IPS-NIHi11 (cell line): ENCODE measurements around the gene JAGN1.
"Not testable (repeated sequence)": the region's sequence is repeated elsewhere in the genome, so short reads cannot be mapped to it uniquely, and the experiment has no call there.

Experiments
- DNase-seq: peaks from one replicate; pipeline ENCODE4 v3.0.0; 2012; ENCODE audit warnings: mixed read lengths, low spot score

The JAGN1 gene

DNA sequence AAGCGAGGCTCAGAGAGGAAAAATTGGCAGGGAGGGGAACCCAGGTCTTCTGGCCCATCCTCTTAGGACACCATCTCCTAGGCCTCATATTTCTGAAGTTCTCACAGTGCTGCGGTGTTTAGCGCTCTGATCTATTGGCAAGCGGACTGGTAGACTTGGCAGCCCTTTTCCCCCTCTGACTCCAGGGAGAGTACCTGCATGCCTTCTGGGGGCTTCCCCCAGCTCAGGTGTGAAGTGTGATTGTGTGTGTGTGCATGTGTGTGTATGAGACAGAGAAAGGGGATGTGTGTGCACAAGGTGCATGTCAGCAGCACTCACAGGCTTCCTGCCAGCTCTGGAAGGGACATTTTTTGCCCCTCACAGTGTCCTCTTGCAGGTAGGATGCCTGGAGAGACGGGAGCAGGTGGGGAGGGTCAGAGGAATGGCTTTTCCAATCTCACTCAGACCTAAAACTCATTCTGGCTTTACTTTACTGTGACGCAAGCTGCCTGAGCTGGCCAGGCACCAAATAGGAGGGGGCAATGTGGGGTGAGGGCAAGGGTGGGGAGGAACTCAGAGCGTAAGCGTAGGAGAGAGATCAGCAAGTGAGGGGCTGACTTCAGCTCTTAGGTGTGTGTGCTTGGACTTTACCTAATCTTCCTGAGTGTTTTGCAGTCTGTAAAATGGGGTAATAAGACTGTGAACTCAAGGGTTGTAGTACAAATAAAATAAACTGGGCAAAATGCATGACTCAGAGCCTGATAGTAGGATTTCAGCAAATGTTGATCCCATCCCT, 8.2 kb downstream of the JAGN1 start:
- DNase-seq: no peak

DNA sequence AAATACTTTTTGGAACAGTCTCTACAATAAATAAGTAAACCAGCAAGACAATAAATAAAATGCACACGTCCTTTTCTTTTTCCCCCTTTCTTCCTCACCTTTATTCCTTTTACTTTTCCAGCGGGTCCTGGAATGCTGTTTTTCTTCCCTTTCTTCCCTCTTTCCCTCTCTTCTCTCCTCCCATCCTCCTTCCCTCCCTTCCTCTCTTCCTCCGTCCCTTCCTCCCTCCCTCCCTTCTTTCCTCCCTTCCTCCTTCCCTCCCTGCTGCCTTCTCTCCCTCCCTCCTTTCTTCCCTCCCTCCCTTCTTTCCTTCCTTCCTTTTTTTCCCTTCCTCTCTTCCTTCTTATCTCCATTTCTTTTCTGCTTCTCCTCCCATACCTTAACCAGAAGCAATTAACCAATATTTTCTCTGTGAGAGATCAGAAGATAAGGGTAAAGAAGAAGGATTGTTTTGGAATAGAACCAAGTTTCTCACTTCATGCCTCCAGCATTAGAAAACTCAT, 8.9 kb downstream of the JAGN1 start:
- DNase-seq: no peak

DNA sequence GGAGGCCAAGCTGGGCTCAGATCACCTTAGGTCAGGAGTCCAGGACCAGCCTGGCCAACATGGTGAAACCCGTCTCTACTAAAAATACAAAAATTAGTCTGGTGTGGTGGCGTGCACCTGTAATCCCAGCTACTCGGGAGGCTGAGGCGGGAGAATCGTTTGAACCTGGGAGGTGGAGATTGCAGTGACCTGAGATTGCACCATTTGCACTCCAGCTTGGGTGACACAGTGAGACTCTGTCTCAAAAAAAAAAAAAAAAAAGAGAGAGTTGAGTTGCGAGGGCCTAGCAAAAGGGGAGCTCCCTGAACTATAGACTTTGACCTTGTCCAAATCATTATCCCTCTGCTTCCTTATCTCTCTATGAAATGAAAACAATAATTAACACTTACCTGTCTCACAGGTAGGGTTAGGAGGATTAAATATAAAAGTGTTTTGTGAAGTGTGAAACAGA, 10.6 kb downstream of the JAGN1 start:
- not testable (repeated sequence) for DNase-seq

DNA sequence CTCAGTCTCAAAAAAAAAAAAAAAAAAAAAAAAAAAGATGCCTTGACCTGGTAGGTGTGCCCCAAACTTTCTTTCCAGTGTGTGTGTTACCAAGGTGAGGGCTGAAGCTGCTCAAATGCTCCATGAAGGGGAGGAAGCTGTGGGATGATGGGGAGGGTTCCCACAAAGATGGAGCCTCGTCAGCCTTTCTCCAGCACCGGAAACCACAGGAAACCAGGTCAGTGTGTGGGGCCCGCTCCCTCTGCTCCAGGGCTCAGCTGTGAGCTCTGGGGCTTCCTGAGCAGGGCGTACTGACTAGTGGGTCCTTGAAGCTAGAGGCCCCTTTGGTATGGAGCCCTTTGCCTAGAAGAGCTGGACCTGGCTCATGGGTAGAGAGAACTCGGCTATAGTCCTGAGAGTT, 11.6 kb downstream of the JAGN1 start:
- no peak for DNase-seq

DNA sequence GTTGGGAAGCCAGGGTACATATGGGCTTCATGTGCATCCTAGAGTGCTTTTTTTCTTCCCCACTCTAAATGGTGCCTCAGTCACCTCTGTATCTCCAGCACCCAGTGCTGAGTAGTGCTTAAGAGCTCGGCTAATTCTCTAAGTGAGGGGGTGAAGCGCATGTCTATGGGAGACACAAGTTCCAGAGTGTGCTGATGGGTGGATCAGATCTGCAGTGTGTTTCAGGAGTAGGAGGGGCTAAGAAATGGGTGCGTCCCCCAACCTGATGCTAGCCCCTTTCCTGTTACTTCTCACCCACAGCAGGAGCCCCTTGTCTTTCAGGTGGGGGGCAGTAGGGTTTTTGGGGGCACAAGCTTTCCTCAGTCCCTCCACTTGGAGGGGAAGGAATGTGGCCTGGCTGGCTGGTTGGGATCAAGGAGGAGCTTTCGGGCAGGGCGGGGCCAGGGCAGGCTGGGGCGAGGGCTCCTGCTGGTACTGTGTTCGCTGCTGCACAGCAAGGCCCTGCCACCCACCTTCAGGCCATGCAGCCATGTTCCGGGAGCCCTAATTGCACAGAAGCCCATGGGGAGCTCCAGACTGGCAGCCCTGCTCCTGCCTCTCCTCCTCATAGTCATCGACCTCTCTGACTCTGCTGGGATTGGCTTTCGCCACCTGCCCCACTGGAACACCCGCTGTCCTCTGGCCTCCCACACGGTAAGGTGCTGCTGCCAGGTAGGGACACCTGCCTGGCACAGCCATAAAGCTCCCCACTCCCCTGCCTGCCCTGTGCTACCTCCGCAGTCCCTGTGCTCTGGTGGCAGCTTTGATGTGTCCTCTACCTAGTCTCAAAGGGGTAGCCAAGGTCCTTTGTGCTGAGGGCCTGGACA, 12.2 kb downstream of the JAGN1 start, which contains the start of gene IL17RE:
Gene IL17RE, plus strand, starts transcription at position 477 of the 866 bp plus-strand sequence. Its CDS starts 85 bp downstream, at position 562.
- peak; percentile 73 for DNase-seq

DNA sequence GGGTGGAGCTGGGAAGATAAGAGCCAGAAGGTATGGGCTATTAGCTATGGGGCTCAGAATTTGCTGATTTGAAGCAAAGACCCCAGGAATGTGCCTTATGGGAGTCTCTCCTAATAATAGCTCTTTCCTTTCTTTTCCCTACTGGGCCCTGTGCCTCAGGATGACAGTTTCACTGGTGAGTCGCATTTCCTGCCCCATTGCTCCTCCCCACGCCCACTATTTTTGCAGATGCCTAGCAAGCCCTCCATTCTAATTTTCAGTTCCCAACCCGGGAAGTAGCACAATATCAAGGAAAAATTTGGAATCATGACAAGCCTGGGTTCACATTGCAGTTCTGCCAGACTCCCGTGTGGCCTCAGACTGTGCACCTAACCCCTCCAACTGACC, 12.8 kb downstream of the JAGN1 start:
- no peak for DNase-seq

DNA sequence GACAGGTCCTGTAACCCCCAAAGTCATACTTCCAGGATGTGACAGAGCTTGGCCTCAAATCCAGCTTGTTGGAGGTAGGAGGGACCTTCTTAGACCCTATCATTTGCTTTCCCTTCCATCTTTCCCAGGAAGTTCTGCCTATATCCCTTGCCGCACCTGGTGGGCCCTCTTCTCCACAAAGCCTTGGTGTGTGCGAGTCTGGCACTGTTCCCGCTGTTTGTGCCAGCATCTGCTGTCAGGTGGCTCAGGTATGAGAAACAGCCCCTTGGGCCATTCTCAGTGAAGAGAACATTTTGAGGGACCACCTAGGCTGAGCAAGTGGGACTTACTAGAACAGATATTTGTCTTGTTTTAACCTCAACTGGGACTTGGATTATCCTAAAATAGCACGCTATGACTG, 13.5 kb downstream of the JAGN1 start:
- DNase-seq: no peak

DNA sequence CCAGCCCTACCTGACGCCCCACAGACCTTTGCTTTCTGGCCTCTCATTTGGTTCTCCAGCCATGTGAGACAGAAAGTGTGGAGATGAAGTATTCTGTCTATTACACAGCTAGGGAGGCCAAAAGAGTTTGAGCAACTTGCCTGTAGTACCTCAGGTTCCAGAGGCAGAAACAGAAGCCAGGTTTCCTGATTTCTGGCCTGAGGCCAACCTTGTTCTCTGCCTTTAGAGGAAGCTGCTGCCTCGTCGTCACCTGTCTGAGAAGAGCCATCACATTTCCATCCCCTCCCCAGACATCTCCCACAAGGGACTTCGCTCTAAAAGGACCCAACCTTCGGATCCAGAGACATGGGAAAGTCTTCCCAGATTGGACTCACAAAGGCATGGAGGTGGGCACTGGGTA, 16.1 kb downstream of the JAGN1 start:
- no peak for DNase-seq

DNA sequence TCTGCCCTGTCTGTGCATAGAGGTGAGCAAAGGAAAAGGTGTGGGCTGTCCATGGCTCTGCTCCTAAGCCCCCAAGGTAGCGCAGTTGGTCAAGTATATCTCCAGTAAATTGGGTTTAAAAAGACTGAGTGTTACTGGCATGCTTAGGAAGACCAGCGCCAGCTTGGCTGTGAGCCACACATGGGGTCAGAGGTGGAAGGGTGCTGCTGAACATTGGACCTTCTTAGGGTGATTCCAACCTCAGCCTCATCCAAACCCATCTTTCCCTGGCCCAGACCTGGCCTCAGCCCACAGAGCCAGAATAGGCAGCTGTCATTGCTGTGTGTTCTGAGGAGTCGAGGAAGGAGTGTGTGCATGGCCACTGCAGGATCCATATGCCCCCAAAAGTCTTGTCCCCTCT, 17.9 kb downstream of the JAGN1 start:
- DNase-seq: no peak

DNA sequence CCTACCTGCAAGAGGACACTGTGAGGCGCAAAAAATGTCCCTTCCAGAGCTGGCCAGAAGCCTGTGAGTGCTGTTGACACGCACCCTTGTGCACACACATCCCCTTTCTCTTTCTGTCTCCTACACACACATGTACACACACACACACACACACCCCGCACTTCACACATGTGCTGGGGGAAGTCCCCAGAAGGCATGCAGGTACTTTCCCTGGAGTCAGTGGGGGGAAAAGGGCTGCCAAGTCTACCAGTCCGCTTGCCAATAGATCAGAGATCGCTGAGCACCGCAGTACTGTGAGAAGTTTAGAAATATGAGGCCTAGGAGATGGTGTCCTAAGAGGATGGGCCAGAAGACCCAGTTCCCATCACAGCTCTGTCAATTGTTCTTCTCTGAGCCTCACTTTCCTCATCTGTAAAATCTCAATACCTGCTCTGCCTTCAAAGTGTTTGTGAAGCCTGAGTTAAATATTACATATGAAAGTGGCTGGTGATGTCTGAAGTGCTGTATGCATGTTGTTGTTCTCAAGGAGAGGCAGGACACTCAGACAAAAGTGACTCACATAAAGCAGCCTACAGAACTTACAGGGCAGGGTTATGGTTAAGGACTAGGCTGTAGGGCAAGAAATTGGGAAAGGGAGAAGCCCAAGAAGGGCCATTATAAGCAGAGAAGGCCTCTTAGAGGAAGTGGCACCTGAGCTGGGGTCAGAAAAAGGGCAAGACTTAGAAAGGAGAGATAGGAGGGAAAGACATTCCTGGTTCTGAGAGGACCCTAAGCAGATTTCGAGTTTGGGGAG, 19.0 kb downstream of the JAGN1 start:
- no peak for DNase-seq

DNA sequence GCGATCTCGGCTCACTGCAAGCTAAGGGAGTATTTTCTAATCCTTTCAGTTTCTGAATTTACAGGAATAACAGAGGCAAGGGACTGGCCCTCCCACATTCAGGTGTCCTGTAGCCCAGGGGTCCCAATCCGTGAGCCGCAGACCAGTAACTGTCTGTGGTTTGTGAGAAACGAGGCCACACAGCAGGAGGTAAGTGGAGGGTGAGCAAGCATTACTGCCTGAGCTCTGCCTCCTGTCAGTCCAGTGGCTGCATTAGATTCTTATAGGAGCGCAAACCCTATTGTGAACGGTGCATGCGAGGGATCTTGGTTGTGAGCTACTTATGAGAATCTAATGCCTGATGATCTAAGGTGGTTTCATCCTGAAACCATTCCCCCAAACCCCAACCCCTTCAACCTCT, 21.5 kb downstream of the JAGN1 start:
- DNase-seq: no peak

DNA sequence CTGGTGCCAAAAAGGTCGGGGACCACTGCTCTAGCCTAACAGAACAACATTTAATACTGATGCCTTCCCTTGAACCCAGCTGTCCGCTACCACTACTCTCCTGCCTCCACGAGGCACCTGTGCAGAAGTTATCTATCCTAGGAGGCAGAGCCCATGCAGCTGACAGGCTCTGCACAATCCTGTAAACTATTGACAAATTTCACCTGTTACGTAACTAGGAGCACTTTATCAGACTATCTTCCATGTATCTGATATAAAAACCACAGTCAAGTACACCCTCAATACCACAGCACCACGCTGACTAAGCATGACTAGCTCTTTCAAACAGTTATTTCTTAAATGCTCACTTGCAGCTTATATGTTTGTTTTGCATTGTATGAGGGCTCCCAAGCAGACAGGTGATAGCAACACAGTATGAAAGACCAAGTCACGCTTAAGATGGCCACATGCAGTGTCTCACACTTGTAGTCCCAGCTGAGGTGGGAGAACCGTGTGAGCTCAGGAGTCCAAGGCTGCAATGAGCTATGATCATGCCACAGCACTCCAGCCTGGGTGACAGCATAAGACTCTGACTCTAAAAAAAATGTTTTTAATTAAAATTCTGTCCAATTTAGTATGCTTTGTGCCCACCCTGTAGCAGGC, 22.0 kb downstream of the JAGN1 start:
- DNase-seq: no peak

DNA sequence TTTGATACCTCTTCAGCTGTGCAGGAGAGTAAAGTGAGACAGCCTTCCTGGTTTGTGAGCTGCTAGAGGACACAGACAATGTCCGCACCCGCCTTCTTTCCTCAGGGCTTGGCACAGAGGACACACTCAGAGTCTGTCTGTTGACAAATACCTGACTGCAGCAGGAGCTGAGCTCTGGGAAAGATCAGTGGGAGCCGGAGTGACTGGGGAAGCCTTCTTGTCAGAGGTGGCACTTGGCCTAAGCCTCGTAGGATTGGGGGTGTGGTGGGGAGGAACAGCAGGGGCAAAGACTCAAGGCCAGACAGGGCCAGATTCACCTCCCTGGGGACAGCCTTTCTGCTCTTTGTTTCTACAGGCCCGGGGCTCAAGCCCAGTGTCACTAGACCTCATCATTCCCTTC, 23.2 kb downstream of the JAGN1 start:
- no peak for DNase-seq

DNA sequence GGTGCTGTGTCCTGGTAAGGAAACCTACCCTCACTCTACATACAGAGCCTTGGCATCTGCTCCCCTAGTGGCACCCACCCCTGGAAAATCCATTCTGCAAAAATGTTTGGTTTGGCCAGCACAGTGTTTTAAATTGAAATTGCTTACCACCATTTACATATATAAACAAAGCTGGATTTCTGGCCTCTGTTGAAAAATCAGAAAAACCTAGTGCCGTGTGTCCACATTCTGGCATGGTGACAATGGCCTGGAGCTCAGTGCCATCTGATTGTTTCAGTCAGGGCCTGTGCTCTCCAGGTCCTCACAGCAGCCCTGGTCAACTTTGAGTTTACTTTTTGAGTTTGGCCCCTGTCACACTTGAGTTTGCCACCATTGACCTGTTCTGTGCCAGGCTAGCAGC, 23.6 kb downstream of the JAGN1 start:
- no peak for DNase-seq

DNA sequence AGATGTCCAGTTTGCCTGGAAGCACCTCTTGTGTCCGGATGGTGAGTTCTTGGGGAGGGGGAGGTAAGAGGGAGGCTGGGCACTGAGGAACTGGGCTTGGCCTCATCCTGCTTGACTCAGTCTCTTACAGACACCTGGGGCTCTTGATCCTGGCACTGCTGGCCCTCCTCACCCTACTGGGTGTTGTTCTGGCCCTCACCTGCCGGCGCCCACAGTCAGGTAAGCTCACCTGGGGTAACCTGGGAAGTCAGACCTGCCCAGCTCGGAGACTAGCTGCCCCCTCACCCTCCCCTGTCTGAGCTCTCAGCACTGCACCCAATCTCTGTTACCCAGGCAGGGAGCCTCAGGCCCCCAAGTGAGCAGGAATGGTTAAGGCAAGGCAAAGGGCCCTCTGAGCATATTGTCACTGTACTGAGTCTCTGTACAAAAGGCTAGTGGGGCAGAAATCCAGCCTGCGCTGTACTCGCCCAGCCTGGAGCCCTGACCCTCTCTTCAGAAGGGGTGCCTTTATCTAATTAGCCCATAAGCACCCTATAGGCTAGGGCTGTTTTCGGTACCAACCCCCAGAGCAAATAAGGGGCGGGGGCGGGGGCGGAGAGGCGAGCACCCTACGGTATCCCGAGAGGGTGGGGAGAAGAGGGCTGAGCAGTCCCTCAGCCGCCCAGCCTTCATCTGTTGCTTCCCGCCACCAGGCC, 24.3 kb downstream of the JAGN1 start:
- DNase-seq: no peak

DNA sequence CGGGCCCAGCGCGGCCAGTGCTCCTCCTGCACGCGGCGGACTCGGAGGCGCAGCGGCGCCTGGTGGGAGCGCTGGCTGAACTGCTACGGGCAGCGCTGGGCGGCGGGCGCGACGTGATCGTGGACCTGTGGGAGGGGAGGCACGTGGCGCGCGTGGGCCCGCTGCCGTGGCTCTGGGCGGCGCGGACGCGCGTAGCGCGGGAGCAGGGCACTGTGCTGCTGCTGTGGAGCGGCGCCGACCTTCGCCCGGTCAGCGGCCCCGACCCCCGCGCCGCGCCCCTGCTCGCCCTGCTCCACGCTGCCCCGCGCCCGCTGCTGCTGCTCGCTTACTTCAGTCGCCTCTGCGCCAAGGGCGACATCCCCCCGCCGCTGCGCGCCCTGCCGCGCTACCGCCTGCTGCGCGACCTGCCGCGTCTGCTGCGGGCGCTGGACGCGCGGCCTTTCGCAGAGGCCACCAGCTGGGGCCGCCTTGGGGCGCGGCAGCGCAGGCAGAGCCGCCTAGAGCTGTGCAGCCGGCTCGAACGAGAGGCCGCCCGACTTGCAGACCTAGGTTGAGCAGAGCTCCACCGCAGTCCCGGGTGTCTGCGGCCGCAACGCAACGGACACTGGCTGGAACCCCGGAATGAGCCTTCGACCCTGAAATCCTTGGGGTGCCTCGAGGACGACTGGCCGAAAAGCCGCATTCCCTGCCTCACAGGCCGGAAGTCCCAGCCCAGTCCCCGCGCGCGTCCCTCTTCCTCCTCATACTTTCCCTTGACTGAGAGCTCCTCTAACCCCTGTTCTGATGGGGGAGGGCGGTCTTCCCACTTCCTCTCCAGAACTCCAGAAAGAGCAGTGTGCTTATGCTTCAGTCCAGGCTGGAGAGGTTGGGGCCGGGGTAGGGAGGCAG, 25.1 kb downstream of the JAGN1 start:
- peak; percentile 62 for DNase-seq

DNA sequence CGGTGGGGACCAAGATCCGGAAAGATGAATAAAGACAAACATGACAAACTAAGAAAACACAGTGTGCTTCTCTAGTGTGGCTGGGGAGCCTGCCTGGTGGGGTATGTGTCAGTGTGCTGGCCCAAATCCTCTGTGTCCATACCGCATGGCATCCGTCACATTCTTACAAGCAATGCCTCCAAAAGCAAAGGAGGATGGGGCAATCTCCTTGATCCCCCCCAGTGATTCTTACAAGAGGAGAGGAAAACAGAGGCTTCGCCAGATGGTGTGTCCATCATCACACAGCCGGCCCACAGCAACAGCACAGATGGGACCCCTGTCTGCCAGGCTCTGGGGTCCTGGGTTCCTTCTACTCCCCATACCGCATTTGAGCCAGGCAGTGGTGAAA, 25.9 kb downstream of the JAGN1 start:
- DNase-seq: no peak

DNA sequence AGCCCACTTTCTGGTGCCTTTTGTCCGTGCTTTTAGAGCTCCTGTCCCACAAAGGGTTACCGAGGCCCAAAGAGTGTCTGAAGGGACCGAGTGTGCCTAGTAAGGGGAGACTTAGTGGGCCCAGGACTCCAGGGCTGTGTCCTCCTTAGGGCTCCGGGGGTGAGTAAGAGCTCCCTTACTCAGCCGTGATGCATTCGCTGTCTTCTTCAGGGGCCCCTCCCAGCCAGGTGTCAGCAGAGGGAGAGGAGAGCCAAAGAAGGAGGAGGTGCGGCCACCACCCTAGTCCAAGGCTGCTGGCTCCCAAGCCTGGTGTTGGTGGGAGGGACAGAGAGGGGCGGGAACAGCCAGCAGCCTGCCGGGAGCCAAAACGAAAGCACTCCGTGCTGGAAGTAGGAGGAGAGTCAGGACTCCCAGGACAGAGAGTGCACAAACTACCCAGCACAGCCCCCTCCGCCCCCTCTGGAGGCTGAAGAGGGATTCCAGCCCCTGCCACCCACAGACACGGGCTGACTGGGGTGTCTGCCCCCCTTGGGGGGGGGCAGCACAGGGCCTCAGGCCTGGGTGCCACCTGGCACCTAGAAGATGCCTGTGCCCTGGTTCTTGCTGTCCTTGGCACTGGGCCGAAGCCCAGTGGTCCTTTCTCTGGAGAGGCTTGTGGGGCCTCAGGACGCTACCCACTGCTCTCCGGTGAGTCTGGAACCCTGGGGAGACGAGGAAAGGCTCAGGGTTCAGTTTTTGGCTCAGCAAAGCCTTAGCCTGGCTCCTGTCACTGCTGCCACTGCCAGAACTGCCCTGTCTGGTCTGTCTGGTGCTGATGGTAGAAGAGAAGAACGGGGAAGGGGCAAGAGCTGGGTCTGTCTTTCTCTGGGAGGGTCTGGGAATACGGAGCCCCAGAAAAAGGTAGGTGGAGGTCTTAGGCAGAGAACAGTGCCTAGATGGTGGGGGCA, 26.6 kb downstream of the JAGN1 start, which contains the start of gene IL17RC:
Gene IL17RC, plus strand, starts transcription at position 365 of the 947 bp plus-strand sequence. Its CDS starts 218 bp downstream, at position 583.
- peak; percentile 86 for DNase-seq

DNA sequence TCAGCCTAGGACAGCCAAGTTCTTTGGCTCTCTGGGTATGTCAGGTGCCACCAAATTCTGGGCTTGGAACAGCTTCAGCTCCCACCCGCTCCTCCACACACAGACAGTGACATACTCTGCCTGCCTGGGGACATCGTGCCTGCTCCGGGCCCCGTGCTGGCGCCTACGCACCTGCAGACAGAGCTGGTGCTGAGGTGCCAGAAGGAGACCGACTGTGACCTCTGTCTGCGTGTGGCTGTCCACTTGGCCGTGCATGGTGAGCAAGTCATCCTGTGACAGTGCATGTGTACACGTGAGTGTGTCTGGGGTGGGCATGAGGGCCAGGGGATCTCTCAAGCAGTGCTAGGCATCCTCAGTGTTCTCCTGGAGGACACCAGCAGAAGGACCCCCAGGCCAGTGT, 27.4 kb downstream of the JAGN1 start:
- DNase-seq: no peak
